NCI-H187 (cell line): Measurements from ENCODE around the gene KCNQ5.

ENCODE experiments used
- DNase-seq, 2 experiments: peaks; one replicate each; lab custom pipeline; 2025; lab: John Stamatoyannopoulos, UW

The KCNQ5 gene

GRCh38 chr6:72639920-72640614, 18.2 kb downstream of the KCNQ5 start:
- no peak for DNase-seq

DNA sequence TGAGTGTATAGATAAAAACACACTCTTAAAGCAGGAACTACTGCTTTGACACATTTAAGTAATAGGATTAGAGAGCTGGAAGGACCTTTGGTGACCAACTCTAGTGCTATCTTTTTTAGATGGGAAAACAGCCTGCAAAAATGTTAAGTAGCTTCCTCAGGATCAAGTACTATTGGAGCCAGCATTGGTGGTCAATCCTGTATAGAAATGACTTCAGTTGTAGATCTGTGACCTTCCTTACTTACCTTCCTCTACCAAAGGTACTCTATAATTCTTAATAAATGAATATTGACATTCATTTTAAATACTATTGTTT, 18.7 kb downstream of the KCNQ5 start:
- DNase-seq: no peak

GRCh38 chr6:72642435-72642834, 20.6 kb downstream of the KCNQ5 start:
- DNase-seq: no peak

DNA sequence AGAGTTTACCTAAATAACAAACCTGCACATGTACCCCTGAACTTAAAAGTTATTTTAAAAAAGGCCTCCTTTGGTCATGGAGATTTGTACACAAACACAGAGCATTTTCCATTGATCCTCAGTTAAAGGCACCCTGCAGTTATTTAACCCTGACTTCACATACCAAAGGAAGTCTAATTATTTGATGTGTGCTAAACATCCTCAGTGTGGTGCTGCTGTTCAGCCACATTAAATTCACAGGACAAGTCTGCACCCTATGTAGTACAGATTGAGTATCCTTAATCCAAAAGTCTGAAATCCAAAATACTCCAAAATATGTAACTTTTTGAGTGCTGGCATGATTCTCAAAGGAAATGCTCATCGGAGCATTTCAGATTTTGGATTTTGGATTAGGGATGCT, 21.4 kb downstream of the KCNQ5 start:
- no peak for DNase-seq

DNA sequence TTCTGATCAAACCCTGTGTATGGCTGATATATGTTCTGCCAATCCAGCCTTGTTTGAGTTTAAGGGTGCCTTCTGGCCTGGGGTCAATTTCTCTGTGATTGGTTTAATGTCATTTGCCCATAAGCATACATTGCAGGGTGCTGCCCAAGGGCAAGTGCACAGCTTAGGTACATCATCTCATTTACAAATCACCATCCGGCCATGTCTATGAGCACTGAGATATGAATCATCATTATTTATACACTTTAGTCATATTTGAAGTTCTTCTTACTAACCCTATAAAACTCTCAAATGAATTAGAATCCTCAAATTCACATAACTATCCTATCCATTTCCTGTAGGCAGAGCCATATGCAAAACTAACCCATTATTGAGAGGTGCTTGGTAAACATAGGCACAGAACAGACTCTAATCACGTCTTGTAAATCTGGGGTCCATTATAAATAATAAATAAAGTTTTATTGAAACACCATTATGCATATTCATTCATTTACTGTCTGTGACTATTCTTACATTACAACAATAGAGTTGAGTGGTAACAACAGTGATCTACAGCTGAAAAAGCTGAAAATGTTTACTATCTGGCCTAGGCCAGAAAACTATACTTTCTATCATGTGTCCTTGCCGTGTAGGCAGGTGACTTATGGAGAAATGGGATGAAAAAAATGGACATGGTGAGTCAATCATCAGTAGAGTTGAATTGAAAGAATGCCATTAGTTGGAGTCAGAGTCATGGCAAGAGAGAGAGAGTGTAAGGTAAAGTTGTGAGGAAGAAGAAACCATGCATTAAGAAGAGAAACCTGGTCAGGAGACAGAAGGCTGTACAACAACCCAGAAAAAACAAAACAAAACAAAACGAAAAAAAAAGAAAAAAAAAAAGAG, 25.0 kb downstream of the KCNQ5 start:
- DNase-seq: no peak

DNA sequence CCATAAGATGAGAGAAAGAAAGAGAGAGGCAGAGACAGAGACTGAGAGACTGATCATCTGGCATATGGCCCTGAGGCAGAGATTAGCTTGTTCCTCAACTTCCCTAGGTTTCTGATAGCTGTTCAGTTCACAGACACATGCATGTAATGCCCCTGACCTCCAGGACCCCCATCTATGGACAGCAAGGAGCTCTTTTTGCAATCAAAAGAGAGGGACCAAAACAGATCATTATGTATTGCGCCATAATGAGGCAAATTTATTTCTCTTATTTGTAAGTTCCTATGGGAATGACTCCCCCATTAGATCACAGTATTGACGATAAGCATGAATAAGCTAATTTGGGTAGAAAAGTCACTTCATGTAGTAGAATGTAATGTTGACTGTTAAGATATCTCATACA, 25.6 kb downstream of the KCNQ5 start:
- no peak for DNase-seq

DNA sequence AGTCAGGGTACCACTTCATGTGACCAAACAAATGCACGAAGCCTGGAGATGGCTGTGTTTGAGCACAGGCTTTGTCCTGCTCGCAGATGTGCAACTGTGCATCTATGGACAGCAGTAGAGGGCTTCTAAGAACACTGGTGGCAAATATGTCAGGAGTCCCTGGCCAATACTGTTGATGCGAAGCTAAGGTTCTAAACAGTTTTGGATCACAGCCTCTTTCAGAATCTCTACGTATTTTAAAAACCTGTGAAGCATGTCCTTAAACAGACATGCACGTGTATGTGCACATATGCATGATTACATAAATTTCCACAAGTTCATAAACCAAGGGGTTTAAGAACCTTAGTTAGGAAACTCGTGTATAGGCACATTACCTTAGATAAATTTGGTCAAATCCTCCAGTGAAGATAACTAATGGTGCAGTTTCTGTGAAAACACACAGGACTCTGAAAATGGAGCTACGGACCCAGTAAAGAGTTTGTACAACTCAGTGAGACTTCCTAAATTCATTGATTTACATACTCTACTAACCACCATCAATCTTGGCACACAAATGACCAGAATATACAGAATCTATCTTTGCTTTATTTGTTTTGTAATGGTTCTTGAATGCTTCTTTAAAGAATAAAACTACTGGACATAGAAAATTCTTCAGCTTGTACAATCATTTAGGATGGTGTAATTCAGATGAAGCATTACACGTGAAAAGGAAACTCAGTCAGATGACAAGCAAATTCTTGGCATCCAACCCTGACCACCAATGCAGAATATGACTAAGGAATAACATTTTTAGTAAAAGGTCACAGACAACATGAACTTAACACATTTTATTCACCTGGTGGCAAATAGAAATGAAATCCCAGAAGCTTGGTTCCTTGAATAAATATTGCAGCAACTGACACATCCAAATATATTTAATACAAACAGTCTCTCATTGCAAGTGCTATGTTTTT, 27.4 kb downstream of the KCNQ5 start:
- DNase-seq: no peak

- no peak for DNase-seq
Measured at GRCh38 chr6:72650081-72650745, 28.3 kb downstream of the KCNQ5 start.

GRCh38 chr6:72651174-72651573, 29.3 kb downstream of the KCNQ5 start:
- DNase-seq: no peak

DNA sequence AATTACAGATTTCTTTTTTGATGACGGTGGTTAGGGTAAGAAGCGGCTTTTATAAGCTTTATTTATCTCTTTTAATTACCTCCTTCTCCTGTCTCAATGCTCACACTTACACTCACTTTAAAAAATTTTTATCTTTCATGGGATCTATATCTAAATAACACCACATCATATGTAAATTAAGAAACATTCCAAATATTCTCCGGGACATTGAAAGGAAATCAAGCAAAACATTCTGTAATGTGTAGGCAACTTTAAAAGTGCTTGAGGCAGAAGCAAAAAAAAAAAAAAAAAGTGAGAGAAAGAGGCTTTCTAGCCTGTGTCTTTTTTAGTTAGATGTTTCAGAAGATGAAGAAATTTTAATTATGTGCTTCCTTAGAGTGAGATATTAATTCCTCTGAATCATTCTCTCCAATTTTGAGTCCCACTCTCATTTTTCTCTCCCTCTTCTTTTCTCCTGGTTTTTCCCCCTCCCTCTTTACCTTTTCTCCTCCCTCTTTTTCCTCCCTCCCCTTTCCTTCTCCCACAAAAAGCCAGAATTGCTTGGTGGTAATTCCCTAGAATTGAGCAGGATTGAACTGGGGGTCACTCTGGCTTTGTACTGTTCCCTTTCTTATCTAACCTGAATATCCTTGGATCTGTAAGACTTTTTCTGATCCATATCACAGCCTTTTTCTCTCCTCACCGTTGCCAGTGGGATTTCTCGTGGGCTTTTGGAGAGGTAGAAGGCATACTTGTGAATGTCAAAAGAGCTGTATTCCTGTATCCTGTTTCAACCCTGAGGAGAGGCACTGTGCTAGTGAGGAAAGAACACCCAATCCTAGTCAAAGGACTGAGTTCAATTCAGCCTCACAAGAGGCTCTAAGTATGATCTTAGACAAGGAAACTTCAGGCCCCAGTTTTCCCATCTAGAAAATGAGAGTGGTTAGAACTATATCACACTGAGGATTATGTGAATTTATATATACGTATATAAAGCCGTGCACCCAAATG, 30.4 kb downstream of the KCNQ5 start:
- no peak for DNase-seq

GRCh38 chr6:72653026-72653425, 31.2 kb downstream of the KCNQ5 start:
- no peak for DNase-seq

DNA sequence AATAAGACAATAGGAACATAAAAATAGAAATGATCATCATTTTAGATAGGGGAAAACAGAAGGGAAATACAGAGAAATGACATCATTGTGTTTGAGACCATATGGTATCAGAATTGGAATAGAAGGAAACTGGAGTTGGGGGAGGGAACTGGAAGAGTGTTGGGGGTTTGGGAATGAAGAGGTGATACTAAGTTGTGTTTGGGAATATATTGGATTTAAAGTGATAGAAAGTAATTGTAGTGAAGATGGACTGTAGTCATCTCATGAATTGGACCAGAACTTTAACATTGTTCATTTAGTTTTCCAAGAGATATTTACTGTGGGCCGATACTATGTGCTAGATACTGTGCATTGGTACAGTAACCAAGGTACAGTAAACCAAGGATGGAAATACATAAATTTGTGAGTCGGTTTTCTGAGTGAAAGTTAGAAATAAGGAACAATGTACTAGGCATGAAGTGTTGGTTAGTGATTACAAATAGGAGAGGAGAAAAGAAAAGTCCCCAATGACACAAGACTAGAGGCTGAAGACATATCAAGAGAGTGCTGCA, 32.3 kb downstream of the KCNQ5 start:
- no peak for DNase-seq

DNA sequence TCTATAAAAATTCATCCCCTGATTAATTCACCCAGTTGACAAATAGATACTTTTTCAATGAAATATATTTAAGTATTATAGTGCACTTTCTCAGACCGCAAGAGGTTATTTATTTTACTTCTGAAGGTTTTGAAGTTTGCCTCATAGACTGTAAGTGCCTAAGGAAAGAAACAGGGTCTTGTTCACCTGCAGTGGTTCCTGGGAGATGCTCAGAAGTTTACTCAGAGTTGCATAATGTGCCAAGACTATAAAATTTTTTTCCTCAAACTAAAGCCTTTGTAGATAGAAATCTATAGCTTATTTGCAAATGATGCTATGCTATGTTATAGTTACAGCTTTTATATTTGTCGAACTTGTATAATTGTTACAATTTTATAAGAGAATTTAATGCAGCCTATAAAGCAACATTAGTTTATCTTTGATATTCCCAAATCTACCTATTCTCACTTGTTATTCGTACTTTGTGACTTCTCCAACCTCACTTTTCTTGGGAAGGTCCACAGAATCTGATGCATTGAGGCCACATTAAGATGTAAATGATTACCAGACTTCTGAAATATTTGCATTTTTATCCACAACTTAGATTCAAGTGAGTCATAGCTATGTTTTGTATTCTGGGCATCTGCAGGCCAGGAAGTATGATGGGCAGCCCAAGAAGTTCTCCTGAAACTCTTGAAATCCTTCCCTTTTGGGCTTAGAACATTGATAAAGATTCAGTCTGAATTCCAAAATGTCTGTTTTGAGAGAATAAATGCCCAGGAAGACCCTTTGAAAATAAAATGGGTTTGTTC, 35.7 kb downstream of the KCNQ5 start:
- no peak for DNase-seq

DNA sequence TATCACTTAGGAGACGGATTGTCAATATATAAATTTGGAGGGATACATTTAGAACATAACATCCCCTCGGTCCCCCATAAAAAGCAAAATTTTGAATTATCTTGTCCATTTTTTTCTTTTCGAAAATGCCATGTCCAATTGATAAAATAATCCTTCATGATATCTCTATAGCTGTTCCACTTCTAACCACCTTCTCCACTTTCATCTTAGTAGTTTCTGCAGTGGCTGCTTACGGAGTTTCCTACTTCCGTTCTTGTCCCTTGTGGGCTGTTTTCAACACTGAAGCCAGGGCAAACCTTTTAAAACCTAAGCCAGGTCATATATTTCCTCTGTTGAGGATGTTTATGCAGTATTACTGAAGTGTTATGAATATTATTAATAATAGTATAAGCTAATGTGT, 37.9 kb downstream of the KCNQ5 start:
- no peak for DNase-seq

GRCh38 chr6:72661411-72661810, 39.5 kb downstream of the KCNQ5 start:
- DNase-seq: no peak

- DNase-seq: no peak
Measured at GRCh38 chr6:72665599-72665998, 43.7 kb downstream of the KCNQ5 start.

GRCh38 chr6:72669324-72669723, 47.5 kb downstream of the KCNQ5 start:
- DNase-seq: no peak

DNA sequence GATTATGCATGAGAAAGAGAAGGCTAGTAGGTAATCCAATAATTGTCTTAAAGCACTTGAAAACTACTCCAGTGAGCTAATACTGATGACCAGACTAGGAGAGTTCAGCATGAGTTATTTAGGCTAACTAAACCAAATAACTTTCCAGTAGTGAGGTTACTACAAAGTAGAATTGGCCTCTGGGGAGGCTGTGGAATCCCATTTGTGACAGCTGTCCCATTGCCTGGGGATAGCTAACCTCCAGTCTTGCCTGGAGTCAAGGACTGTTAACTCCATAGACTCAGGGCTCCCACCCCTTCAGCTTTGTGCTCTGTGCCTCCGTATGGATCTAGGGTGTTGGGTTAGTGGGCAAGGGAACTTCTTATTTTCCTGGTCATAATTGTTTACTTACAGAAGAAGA, 51.0 kb downstream of the KCNQ5 start:
- DNase-seq: no peak

- DNase-seq: no peak
Measured at GRCh38 chr6:72674842-72675241, 53.0 kb downstream of the KCNQ5 start.

- DNase-seq: no peak
Measured at GRCh38 chr6:72675396-72675795, 53.5 kb downstream of the KCNQ5 start.
